Subcutaneous abdominal adipose tissue (tissue), 5 donors: ENCODE results near the gene POMGNT1.

Source experiments
- H3K27ac ChIP-seq: one replicate; pipeline ENCODE4 v1.7.0; 2013; ENCODE audit warnings: low read depth, mild to moderate bottlenecking, inconsistent platforms, low read length, moderate library complexity
- H3K27me3 ChIP-seq, 5 donors: one replicate each; pipeline ENCODE4 v1.7.0; 2013; ENCODE audit warnings: low read length in 5 of 5, inconsistent platforms in 1 of 5; ENCODE audit not compliant: control insufficient read depth in 5 of 5, insufficient read depth in 4 of 5
- H3K36me3 ChIP-seq, 5 donors: one replicate each; pipeline ENCODE4 v1.7.0; 2013; ENCODE audit warnings: low read length in 5 of 5; ENCODE audit not compliant: control insufficient read depth in 5 of 5, insufficient read depth in 5 of 5
- H3K4me1 ChIP-seq, 5 donors: one replicate each; pipeline ENCODE4 v1.7.0; 2013; ENCODE audit warnings: low read length in 5 of 5, mild to moderate bottlenecking in 3 of 5, moderate library complexity in 1 of 5; ENCODE audit not compliant: control insufficient read depth in 5 of 5, insufficient read depth in 5 of 5
- H3K4me3 ChIP-seq, 5 donors: one replicate each; pipeline ENCODE4 v1.7.0; 2013; ENCODE audit warnings: low read length in 5 of 5, low read depth in 1 of 5
- H3K9ac ChIP-seq, 5 donors: one replicate each; pipeline ENCODE4 v1.7.0; 2013; ENCODE audit warnings: low read length in 5 of 5, mild to moderate bottlenecking in 4 of 5, moderate library complexity in 3 of 5
- H3K9me3 ChIP-seq, 5 donors: one replicate each; pipeline ENCODE4 v1.7.0; 2013; ENCODE audit warnings: low read length in 5 of 5; ENCODE audit not compliant: control insufficient read depth in 5 of 5
- donor health status: healthy.
- donor health status: healthy.
- donor health status: healthy.
- donor health status: healthy.
- donor health status: healthy.

The POMGNT1 gene

DNA sequence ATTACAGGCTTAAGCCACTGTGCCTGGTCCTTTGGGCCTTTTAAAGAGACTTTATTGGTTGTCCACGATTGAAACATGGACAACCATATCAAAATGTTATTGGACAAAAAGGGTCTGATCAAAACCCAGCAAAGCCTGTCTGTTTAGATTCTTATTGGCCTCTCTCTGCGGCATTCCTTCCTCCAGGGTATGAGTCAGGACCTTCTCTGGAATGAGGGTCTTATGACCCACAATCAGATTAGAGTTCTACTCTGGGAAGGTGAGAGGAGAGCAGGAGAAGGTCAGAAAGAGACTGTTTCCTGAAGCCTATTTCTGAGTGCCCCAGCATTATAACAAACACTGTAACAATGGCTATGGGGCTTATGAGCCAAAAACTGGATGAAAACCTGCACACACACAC is 12.8 kb upstream of the POMGNT1 start:
- no peak overlapping the region for H3K9ac ChIP-seq
- H3K4me1 ChIP-seq, result no peaks in the 10 kb centered on the region
- H3K27ac ChIP-seq, result no peak overlapping the region
- H3K27me3 ChIP-seq, result no peaks in the 10 kb centered on the region
- H3K36me3 ChIP-seq, result no peaks in the 10 kb centered on the region
- no peaks in the 10 kb centered on the region for H3K9me3 ChIP-seq
- H3K4me3 ChIP-seq, result no peak overlapping the region

DNA sequence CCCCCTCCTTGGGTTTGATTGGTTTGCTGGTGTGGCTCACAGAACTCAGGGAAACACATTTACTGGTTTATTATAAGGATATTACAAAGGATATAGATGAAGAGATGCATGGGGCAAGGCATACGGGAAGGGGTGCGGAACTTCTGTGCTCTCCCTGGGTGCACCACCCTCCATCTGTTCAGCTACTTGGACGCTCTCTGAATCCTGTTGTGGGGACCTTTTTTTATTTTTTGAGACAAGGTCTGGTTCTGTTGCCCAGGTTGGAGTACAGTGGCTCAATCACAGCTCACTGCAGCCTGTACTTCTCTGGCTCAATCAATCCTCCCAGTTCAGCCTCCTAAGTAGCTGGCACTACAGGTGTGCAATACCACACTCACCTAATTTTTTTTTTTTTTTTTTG is 12.3 kb upstream of the POMGNT1 start:
- Histone ChIP-seq H3K4me1 (peaks cover 0 to 2% (median 0%) of the 10 kb centered on the region in 5 donors), H3K9me3 (no peaks in the 10 kb centered on the region), H3K36me3 (no peaks in the 10 kb centered on the region), H3K4me3 (no peak overlapping the region), H3K27ac (no peak overlapping the region), H3K9ac (no peak overlapping the region), H3K27me3 (no peaks in the 10 kb centered on the region)

DNA sequence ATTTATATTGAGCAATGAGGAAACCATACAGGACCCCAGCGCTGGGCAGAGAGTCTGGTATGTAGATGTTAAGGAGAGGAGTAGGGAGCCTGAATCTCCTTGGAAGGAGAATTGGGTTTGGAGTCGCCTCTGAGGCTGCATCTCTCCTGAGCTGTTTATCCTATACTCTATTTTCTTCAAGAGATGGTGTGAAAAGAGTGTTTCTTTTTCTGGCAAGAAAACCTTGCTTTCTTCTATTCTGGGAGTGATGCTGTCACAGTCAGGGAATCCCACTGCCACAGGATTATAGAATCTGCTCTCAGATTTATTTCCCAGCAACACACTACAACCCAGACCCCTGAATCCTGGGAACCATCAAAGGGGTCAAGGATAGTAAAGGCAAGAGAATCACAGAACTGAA is 8.2 kb upstream of the POMGNT1 start:
- peaks cover 0 to 31% (median 24%) of the 10 kb centered on the region in 5 donors for H3K4me1 ChIP-seq
- H3K27ac ChIP-seq, result no peak overlapping the region
- H3K4me3 ChIP-seq, result no peak overlapping the region
- no peaks in the 10 kb centered on the region for H3K9me3 ChIP-seq
- H3K36me3 ChIP-seq, result no peaks in the 10 kb centered on the region
- no peak overlapping the region for H3K9ac ChIP-seq
- H3K27me3 ChIP-seq, result no peaks in the 10 kb centered on the region

DNA sequence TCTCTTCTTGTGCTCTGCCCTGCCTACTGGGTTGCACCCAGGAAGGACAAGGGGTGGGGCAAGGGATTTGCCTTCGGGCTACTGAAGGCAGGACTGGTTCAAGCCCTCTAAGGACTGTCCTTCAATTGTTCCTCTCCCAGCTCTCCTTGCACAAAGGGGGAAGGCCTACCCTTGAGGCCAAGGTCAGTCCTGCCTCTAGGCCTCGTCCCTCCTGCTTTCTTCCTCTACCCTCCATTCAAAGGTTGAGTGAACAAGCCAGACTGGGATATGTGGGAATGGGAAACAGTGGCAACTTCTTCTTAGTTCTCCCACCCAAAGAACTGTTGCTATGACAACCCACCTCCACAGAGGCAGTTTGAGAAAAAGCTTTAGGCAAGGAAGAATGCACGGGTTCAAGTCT is 7.6 kb upstream of the POMGNT1 start:
- no peak overlapping the region for H3K4me3 ChIP-seq
- no peak overlapping the region for H3K9ac ChIP-seq
- peaks cover 0 to 31% (median 24%) of the 10 kb centered on the region in 5 donors for H3K4me1 ChIP-seq
- no peaks in the 10 kb centered on the region for H3K36me3 ChIP-seq
- no peaks in the 10 kb centered on the region for H3K9me3 ChIP-seq
- no peak overlapping the region for H3K27ac ChIP-seq
- H3K27me3 ChIP-seq, result no peaks in the 10 kb centered on the region

DNA sequence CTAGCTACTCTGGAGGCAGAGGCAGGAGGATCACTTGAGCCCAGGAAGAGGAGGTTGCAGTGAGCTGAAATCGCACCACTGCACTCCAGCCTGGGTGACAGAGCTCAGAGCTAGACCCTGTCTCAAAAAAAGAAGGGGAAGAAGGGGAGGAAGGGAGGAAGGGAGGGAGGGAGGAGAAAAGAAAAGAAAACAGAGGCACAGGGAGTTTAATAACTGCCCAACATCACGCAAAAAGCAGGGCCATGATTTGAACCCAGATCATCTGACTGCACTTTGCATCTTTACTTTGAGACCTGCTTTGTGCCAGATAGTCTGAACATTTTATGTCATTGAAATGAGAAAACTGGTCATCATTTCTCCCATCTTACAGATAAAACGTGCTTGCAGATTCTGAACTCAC is 6.9 kb upstream of the POMGNT1 start:
- H3K9me3 ChIP-seq, result no peaks in the 10 kb centered on the region
- no peak overlapping the region for H3K9ac ChIP-seq
- H3K36me3 ChIP-seq, result no peaks in the 10 kb centered on the region
- no peak overlapping the region for H3K27ac ChIP-seq
- H3K27me3 ChIP-seq, result no peaks in the 10 kb centered on the region
- peaks cover 0 to 31% (median 24%) of the 10 kb centered on the region in 5 donors for H3K4me1 ChIP-seq
- H3K4me3 ChIP-seq, result no peak overlapping the region

DNA sequence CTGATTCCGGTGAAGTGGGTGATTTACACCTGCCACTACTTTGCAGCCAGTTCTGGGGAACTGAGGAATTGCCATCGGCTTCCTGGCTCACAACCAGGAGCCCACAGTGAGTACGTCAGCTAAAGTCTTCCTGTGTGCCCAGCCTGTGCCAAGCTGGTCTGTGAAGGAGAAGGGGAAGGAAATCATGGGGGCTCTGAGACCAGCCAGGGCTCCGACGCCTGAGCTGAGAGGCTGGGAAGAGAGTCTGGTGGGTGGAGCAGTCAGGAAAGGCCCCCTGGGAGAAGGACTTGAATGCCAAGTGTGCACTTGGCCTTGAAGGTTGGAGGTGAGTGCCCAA is 6.1 kb upstream of the POMGNT1 start:
- H3K27ac ChIP-seq, result no peak overlapping the region
- H3K27me3 ChIP-seq, result no peaks in the 10 kb centered on the region
- no peaks in the 10 kb centered on the region for H3K9me3 ChIP-seq
- peak overlapping the region in 4 of 5 donors; percentile 41 to 83 (median 69) for H3K9ac ChIP-seq
- peaks cover 0 to 32% (median 24%) of the 10 kb centered on the region in 5 donors for H3K4me1 ChIP-seq
- no peaks in the 10 kb centered on the region for H3K36me3 ChIP-seq
- peak overlapping the region; percentile 73 to 88 (median 82) for H3K4me3 ChIP-seq

DNA sequence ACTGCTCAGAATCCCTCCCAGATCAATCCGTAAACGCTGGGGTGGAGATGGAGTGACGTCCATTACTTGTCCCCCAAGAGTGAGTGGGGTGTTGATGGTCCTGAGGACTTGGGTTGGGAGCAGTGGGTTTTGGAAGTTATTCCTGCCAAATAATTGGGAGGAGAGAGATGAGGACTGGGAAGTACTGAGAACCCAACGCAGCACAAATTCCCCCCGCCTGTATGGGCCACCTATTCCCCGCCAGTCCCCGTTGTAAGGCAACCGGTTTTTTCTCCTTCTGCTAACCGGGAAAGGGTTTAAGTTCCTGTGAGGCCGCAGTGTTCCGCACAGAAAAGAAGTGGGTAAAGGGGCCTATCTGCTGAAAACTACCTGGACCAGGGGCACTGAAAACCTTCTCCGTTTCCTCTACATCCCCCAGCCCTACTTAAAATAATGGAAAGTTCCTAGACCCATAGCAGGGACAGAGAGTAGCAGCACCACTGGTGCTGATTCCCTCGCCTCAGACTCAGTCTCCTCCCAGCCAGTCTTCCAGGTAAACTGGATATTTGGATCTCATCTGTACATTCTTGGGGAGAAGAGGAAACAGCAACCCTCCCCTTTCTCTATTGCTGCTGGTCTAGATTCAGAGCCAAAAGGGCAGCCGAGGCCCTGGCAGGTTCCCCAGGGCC is 5.6 kb upstream of the POMGNT1 start:
- H3K27ac ChIP-seq, result no peak overlapping the region

DNA sequence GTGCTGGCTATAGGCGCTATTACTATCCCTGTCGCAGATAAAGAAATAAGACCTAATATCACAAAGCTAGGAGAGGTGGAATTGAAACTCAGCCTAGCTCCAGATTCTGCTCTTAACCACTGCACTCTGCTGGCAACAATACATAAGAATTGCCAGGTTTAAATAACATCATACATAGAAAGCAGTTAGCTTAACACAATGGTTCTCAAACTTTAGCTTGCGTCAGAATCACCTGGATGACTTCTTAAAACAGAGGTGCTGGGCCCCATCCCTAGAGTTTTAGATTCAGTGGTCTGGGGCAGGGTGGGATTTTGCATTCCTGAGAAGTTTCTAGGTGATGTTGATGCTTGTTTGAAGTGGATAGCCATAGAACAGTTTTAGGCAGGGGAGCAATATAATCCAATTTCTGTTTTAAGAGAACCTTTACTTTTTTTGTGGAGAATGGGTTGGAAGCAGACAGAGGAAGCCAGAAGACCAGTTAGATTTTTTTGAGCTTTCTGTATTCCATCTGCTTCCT is 1.1 kb upstream of the POMGNT1 start:
- Histone ChIP-seq H3K4me3 (peak overlapping the region in 3 of 5 donors; percentile 9 to 98 (median 95)), H3K36me3 (peaks cover 0 to 23% (median 14%) of the 10 kb centered on the region in 5 donors), H3K4me1 (peaks cover 2 to 58% (median 45%) of the 10 kb centered on the region in 5 donors), H3K9me3 (no peaks in the 10 kb centered on the region), H3K9ac (peak overlapping the region in 1 of 5 donors; percentile 77), H3K27me3 (no peaks in the 10 kb centered on the region), H3K27ac (no peak overlapping the region)

More for the DNA sequence above, 5.6 kb upstream of the POMGNT1 start:
- Histone ChIP-seq H3K9me3 (no peaks in the 10 kb centered on the region), H3K36me3 (no peaks in the 10 kb centered on the region), H3K4me1 (peaks cover 0 to 37% (median 28%) of the 10 kb centered on the region in 5 donors), H3K27me3 (no peaks in the 10 kb centered on the region), H3K4me3 (peak overlapping the region; percentile 73 to 88 (median 82)), H3K9ac (peak overlapping the region; percentile 64 to 83 (median 68))

DNA sequence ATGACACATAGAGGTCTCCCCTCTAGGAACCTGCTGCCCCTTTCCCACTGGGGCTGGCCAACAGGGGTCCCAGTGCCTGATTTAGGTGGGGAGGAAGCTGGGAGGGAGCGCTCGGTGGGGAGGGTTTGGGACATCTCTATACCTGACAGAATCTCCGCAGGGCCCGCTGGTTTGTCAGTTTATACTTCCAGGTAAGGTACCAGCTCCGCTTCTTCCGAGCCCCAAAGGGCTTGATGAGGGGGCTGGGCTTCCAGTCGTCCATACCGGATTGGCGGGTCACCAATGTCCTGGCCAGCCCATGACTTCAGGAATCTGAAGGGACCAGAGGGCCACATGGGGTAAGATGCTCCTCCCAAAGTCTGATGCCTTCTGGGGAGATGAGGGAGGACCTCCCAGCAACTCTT is 672 bp downstream of the POMGNT1 start:
- peak overlapping the region; percentile 89 to 99 (median 94) for H3K9ac ChIP-seq
- peak overlapping the region; percentile 24 for H3K27ac ChIP-seq
- peak overlapping the region; percentile 86 to 98 (median 91) for H3K4me3 ChIP-seq
- no peaks in the 10 kb centered on the region for H3K9me3 ChIP-seq
- no peaks in the 10 kb centered on the region for H3K27me3 ChIP-seq
- peaks cover 0 to 40% (median 31%) of the 10 kb centered on the region in 5 donors for H3K36me3 ChIP-seq
- peaks cover 2 to 40% (median 27%) of the 10 kb centered on the region in 5 donors for H3K4me1 ChIP-seq

DNA sequence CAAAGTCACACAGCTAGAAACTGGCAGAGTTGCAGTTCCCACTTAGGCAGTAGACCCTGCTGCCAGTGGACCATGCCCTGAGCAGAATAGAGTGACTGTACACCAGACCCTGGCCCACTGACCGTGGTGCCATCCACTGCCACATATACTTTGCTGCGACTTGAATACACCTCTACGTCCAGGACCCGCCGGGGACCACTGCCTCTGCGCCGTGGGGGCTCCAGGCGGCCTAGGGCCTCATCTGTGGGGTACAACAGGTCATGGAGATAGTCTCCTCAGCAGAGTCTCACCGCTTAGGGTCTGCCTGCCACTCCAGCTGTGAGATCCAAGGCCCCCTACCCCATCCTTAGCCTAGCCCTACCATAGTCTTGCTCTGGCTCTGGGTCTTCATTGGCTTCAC is 1.6 kb downstream of the POMGNT1 start:
- Histone ChIP-seq H3K27ac (no peak overlapping the region), H3K9me3 (no peaks in the 10 kb centered on the region), H3K36me3 (peaks cover 0 to 49% (median 40%) of the 10 kb centered on the region in 5 donors), H3K4me3 (no peak overlapping the region), H3K9ac (peak overlapping the region in 3 of 5 donors; percentile 89 to 99 (median 94)), H3K4me1 (peaks cover 2 to 38% (median 26%) of the 10 kb centered on the region in 5 donors), H3K27me3 (no peaks in the 10 kb centered on the region)
